Suprapubic skin (tissue), 4 donors: ENCODE measurements around the gene CRYL1.

Source experiments
- EP300 ChIP-seq: sonication (generic); formaldehyde crosslinking; IDR thresholded peaks from one replicate; pipeline ENCODE4 v1.6.1; 2017; ENCODE audit warnings: antibody characterized with exemption
- POLR2A ChIP-seq, 2 donors: fragments of 450-650 bp; IDR thresholded peaks; one replicate each; pipeline ENCODE4 v1.6.1; 2017; ENCODE audit warnings: antibody characterized with exemption in 2 of 2, mild to moderate bottlenecking in 2 of 2, moderate library complexity in 2 of 2
- POLR2AphosphoS5 ChIP-seq, 3 donors: sonication (generic); formaldehyde crosslinking; IDR thresholded peaks; one replicate each; pipeline ENCODE4 v1.6.1; 2017; ENCODE audit warnings: antibody characterized with exemption in 3 of 3
- TF ChIP-seq, protein P1 (sequence below), 2 donors: fragments of 200-600 bp in 1 of 2; fragments of 450-650 bp in 1 of 2; sonication (generic) in 1 of 2; IDR thresholded peaks; one replicate each; pipeline ENCODE4 v1.5.1; 2016 to 2019; ENCODE audit warnings: antibody characterized with exemption in 2 of 2, mild to moderate bottlenecking in 1 of 2, moderate library complexity in 1 of 2

DNA sequence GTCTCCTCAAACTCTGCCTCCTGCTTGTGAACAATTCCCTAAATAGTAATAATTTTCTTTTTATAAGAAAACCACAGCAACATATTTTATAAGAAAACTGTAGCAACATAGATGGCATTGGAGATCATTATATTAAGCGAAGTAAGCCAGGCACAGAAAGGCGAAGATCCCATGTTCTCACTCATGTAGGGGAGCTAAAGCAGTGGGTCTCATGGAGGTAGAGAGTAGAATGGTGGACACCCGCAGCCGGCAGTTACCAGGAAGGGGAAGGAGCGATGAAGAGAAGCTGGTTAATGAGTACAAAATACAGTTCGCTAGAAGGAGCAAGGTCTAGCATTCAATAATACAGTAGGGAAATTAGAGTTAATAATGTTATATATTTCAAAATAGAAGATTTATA is 42.9 kb downstream of the CRYL1 start:
- TF ChIP-seq, protein P1, sequence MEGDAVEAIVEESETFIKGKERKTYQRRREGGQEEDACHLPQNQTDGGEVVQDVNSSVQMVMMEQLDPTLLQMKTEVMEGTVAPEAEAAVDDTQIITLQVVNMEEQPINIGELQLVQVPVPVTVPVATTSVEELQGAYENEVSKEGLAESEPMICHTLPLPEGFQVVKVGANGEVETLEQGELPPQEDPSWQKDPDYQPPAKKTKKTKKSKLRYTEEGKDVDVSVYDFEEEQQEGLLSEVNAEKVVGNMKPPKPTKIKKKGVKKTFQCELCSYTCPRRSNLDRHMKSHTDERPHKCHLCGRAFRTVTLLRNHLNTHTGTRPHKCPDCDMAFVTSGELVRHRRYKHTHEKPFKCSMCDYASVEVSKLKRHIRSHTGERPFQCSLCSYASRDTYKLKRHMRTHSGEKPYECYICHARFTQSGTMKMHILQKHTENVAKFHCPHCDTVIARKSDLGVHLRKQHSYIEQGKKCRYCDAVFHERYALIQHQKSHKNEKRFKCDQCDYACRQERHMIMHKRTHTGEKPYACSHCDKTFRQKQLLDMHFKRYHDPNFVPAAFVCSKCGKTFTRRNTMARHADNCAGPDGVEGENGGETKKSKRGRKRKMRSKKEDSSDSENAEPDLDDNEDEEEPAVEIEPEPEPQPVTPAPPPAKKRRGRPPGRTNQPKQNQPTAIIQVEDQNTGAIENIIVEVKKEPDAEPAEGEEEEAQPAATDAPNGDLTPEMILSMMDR (IDR thresholded peaks at IDR 0.05) = no peak
- TF ChIP-seq POLR2A (IDR thresholded peaks at IDR 0.05) (no peak), POLR2AphosphoS5 (IDR thresholded peaks at IDR 0.05) (no peak), EP300 (no peak)
